Ovary (tissue), 3 donors: ENCODE data around the gene CH25H.

ENCODE experiments used
- POLR2A ChIP-seq: fragments of 450-650 bp; IDR thresholded peaks from one replicate; pipeline ENCODE4 v1.6.1; 2017; ENCODE audit warnings: antibody characterized with exemption, mild to moderate bottlenecking, moderate library complexity
- TF ChIP-seq, protein P1 (sequence below), 3 donors: fragments of 450-650 bp in 2 of 3; fragments of 200-600 bp in 1 of 3; IDR thresholded peaks; one replicate each; pipeline versions ENCODE4 v1.5.1 to v1.8.0; 2016 to 2022; ENCODE audit warnings: antibody characterized with exemption in 3 of 3, mild to moderate bottlenecking in 1 of 3
- donor health status: DM: no; HTN: no; CAD: no.

DNA sequence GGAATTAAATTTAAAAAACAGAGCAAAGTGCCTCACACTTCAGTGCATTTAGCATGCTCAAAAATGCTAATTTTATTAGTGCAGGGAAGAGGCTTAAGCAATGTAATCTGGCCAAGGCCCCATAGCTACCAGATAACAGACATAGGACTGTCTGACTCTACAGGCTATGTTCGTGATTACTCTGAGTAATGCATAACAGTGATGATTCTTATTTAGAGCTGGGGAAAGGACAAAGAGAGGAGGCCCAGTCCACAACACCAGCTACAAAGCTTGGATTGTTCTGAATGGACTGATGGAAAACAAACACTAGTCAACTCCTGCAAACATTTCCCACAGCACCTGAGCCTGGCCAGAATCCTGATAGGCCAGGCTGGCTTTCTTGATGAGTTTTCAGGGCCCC, 8.4 kb upstream of the CH25H start:
- TF ChIP-seq, protein P1, sequence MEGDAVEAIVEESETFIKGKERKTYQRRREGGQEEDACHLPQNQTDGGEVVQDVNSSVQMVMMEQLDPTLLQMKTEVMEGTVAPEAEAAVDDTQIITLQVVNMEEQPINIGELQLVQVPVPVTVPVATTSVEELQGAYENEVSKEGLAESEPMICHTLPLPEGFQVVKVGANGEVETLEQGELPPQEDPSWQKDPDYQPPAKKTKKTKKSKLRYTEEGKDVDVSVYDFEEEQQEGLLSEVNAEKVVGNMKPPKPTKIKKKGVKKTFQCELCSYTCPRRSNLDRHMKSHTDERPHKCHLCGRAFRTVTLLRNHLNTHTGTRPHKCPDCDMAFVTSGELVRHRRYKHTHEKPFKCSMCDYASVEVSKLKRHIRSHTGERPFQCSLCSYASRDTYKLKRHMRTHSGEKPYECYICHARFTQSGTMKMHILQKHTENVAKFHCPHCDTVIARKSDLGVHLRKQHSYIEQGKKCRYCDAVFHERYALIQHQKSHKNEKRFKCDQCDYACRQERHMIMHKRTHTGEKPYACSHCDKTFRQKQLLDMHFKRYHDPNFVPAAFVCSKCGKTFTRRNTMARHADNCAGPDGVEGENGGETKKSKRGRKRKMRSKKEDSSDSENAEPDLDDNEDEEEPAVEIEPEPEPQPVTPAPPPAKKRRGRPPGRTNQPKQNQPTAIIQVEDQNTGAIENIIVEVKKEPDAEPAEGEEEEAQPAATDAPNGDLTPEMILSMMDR (IDR thresholded peaks at IDR 0.05): no peak
- TF ChIP-seq POLR2A: no peak
